Activated T-cell treated with anti-CD3 and anti-CD28 coated beads, Interleukin-2, amount 50 U/mL, for 24 hours (primary cell): ENCODE data around the gene ATP5PD.
"Not testable (repeated sequence)": the region's sequence is repeated elsewhere in the genome, so short reads cannot be mapped to it uniquely, and the experiment has no call there.

Source experiments
- DNase-seq: peaks from one replicate; pipeline ENCODE4 v3.0.0-alpha.2; 2020
- H3K27ac Mint-ChIP-seq: 2 replicates; pipeline ENCODE4 v1.8.0; 2020; ENCODE audit warnings: mild to moderate bottlenecking, mixed read lengths
- H3K27me3 Mint-ChIP-seq: 2 replicates; pipeline ENCODE4 v1.8.0; 2020; ENCODE audit warnings: mixed read lengths
- H3K36me3 Mint-ChIP-seq: 2 replicates; pipeline ENCODE4 v1.8.0; 2020; ENCODE audit warnings: low read depth, mixed read lengths
- H3K4me1 Mint-ChIP-seq: 2 replicates; pipeline ENCODE4 v1.8.0; 2020; ENCODE audit warnings: low read depth, mixed read lengths
- H3K4me3 Mint-ChIP-seq: 2 replicates; pipeline ENCODE4 v1.8.0; 2020; ENCODE audit warnings: mild to moderate bottlenecking, moderate library complexity, mixed read lengths
- H3K9me3 Mint-ChIP-seq: 2 replicates; pipeline ENCODE4 v1.8.0; 2020; ENCODE audit warnings: mixed read lengths

Gene ATP5PD

GRCh38 chr17:75048249-75048878, 1.6 kb upstream of the ATP5PD start:
- Mint-ChIP-seq H3K4me1 (peaks cover 46% of the 10 kb centered on the region), H3K27ac (peak overlapping the region; percentile 91), H3K9me3 (no peaks in the 10 kb centered on the region), H3K4me3 (peak overlapping the region; percentile 87), H3K27me3 (no peaks in the 10 kb centered on the region), H3K36me3 (peaks cover 57% of the 10 kb centered on the region)
- no peak for DNase-seq

GRCh38 chr17:75047398-75048098, 779 bp upstream of the ATP5PD start:
- Mint-ChIP-seq H3K36me3 (peaks cover 51% of the 10 kb centered on the region), H3K27ac (peak overlapping the region; percentile 91)
- peak; percentile 62 for DNase-seq

GRCh38 chr17:75045946-75046406, 793 bp downstream of the ATP5PD start:
- not testable (repeated sequence) for DNase-seq, H3K27me3 Mint-ChIP-seq, H3K9me3 Mint-ChIP-seq
- H3K27ac Mint-ChIP-seq: peak overlapping the region; percentile 99
- H3K4me1 Mint-ChIP-seq: peaks cover 46% of the 10 kb centered on the region
- H3K36me3 Mint-ChIP-seq: peaks cover 56% of the 10 kb centered on the region
- peak overlapping the region; percentile 98 for H3K4me3 Mint-ChIP-seq

More at GRCh38 chr17:75047398-75048098, 779 bp upstream of the ATP5PD start:
- Mint-ChIP-seq H3K27me3 (no peaks in the 10 kb centered on the region), H3K4me3 (peak overlapping the region; percentile 87), H3K9me3 (no peaks in the 10 kb centered on the region), H3K4me1 (peaks cover 46% of the 10 kb centered on the region)

- Mint-ChIP-seq H3K9me3 (no peaks in the 10 kb centered on the region), H3K4me3 (peak overlapping the region; percentile 42), H3K36me3 (peaks cover 63% of the 10 kb centered on the region), H3K4me1 (peaks cover 44% of the 10 kb centered on the region), H3K27ac (no peak overlapping the region), H3K27me3 (no peaks in the 10 kb centered on the region)
- no peak for DNase-seq
Measured at GRCh38 chr17:75044716-75045115, 2.1 kb downstream of the ATP5PD start.

- not testable (repeated sequence) for H3K4me3 Mint-ChIP-seq, DNase-seq, H3K27me3 Mint-ChIP-seq, H3K9me3 Mint-ChIP-seq, H3K27ac Mint-ChIP-seq
- peaks cover 63% of the 10 kb centered on the region for H3K36me3 Mint-ChIP-seq
- peaks cover 42% of the 10 kb centered on the region for H3K4me1 Mint-ChIP-seq
Measured at GRCh38 chr17:75043789-75044188, 3.0 kb downstream of the ATP5PD start.

GRCh38 chr17:75041656-75042280, 5.0 kb downstream of the ATP5PD start:
- Mint-ChIP-seq H3K27me3 (no peaks in the 10 kb centered on the region), H3K4me1 (peaks cover 37% of the 10 kb centered on the region), H3K36me3 (peaks cover 67% of the 10 kb centered on the region), H3K4me3 (no peak overlapping the region), H3K9me3 (no peaks in the 10 kb centered on the region), H3K27ac (no peak overlapping the region)
- no peak for DNase-seq

GRCh38 chr17:75039238-75039637, 7.5 kb downstream of the ATP5PD start:
- no peak overlapping the region for H3K27ac Mint-ChIP-seq
- peaks cover 44% of the 10 kb centered on the region for H3K4me1 Mint-ChIP-seq
- H3K36me3 Mint-ChIP-seq: peaks cover 55% of the 10 kb centered on the region
- H3K27me3 Mint-ChIP-seq: no peaks in the 10 kb centered on the region
- no peaks in the 10 kb centered on the region for H3K9me3 Mint-ChIP-seq
- no peak for DNase-seq
- H3K4me3 Mint-ChIP-seq: no peak overlapping the region

- H3K9me3 Mint-ChIP-seq: no peaks in the 10 kb centered on the region
- no peaks in the 10 kb centered on the region for H3K27me3 Mint-ChIP-seq
- peak overlapping the region; percentile 88 for H3K27ac Mint-ChIP-seq
- peaks cover 59% of the 10 kb centered on the region for H3K4me1 Mint-ChIP-seq
- H3K36me3 Mint-ChIP-seq: peaks cover 42% of the 10 kb centered on the region
- peak; percentile 79 for DNase-seq
- H3K4me3 Mint-ChIP-seq: peak overlapping the region; percentile 65
Measured at GRCh38 chr17:75036643-75037268, 10.0 kb downstream of the ATP5PD start.

GRCh38 chr17:75034236-75034908, 12.4 kb downstream of the ATP5PD start:
- no peaks in the 10 kb centered on the region for H3K27me3 Mint-ChIP-seq
- peaks cover 3% of the 10 kb centered on the region for H3K9me3 Mint-ChIP-seq
- H3K36me3 Mint-ChIP-seq: peaks cover 19% of the 10 kb centered on the region
- H3K4me1 Mint-ChIP-seq: peaks cover 60% of the 10 kb centered on the region
- DNase-seq: peak; percentile 98
- H3K27ac Mint-ChIP-seq: peak overlapping the region; percentile 97
- H3K4me3 Mint-ChIP-seq: peak overlapping the region; percentile 91

- H3K4me1 Mint-ChIP-seq: peaks cover 54% of the 10 kb centered on the region
- no peaks in the 10 kb centered on the region for H3K27me3 Mint-ChIP-seq
Measured at GRCh38 chr17:75033346-75034235, 13.2 kb downstream of the ATP5PD start.

GRCh38 chr17:75032720-75033280, 14.0 kb downstream of the ATP5PD start:
- no peak for DNase-seq
- H3K27ac Mint-ChIP-seq: no peak overlapping the region
- H3K4me1 Mint-ChIP-seq: peaks cover 54% of the 10 kb centered on the region

More at GRCh38 chr17:75033346-75034235, 13.2 kb downstream of the ATP5PD start:
- peak overlapping the region; percentile 91 for H3K4me3 Mint-ChIP-seq
- peaks cover 12% of the 10 kb centered on the region for H3K36me3 Mint-ChIP-seq
- DNase-seq: peak; percentile 99
- peaks cover 3% of the 10 kb centered on the region for H3K9me3 Mint-ChIP-seq
- peak overlapping the region; percentile 97 for H3K27ac Mint-ChIP-seq

GRCh38 chr17:75031972-75032719, 14.6 kb downstream of the ATP5PD start:
- H3K27ac Mint-ChIP-seq: peak overlapping the region; percentile 58
- DNase-seq: peak; percentile 70

More at GRCh38 chr17:75032720-75033280, 14.0 kb downstream of the ATP5PD start:
- peak overlapping the region; percentile 59 for H3K4me3 Mint-ChIP-seq
- H3K27me3 Mint-ChIP-seq: no peaks in the 10 kb centered on the region
- peaks cover 3% of the 10 kb centered on the region for H3K9me3 Mint-ChIP-seq
- peaks cover 6% of the 10 kb centered on the region for H3K36me3 Mint-ChIP-seq

More at GRCh38 chr17:75031972-75032719, 14.6 kb downstream of the ATP5PD start:
- Mint-ChIP-seq H3K9me3 (peaks cover 3% of the 10 kb centered on the region), H3K27me3 (no peaks in the 10 kb centered on the region), H3K36me3 (peaks cover 3% of the 10 kb centered on the region), H3K4me3 (peak overlapping the region; percentile 59), H3K4me1 (peaks cover 50% of the 10 kb centered on the region)
